KMS-11 (cell line): ENCODE results near the gene KRR1.

ENCODE experiments used
- H2AFZ ChIP-seq: fragments of 200-600 bp; sonication (generic); 2 replicates; pipeline ENCODE4 v1.6.1; 2016; ENCODE audit warnings: antibody characterized with exemption, mixed run types, low read depth
- H3K27ac ChIP-seq: fragments of 200-600 bp; sonication (generic); 2 replicates; pipeline ENCODE4 v1.6.1; 2016; ENCODE audit warnings: mild to moderate bottlenecking, mixed run types
- H3K27me3 ChIP-seq: fragments of 200-600 bp; sonication (generic); 2 replicates; pipeline ENCODE4 v1.6.1; 2017; ENCODE audit warnings: mild to moderate bottlenecking, low read depth, mixed run types, moderate library complexity; ENCODE audit not compliant: insufficient read depth
- H3K36me3 ChIP-seq: fragments of 200-600 bp; sonication (generic); 2 replicates; pipeline ENCODE4 v1.6.1; 2017; ENCODE audit warnings: mild to moderate bottlenecking, mixed run types; ENCODE audit not compliant: insufficient read depth
- H3K4me1 ChIP-seq: fragments of 200-600 bp; sonication (generic); 2 replicates; pipeline ENCODE4 v1.6.1; 2016; ENCODE audit warnings: mild to moderate bottlenecking, low read depth, mixed run types; ENCODE audit not compliant: poor library complexity, severe bottlenecking
- H3K4me2 ChIP-seq: fragments of 200-600 bp; sonication (generic); 2 replicates; pipeline ENCODE4 v1.7.0; 2016; ENCODE audit warnings: mild to moderate bottlenecking, mixed run types
- H3K4me3 ChIP-seq: fragments of 200-600 bp; sonication (generic); IDR thresholded peaks from 2 replicates; pipeline ENCODE4 v1.6.1; 2017; ENCODE audit warnings: low read depth, low read length, mixed read lengths; ENCODE audit not compliant: insufficient read depth
- H3K79me2 ChIP-seq: fragments of 200-600 bp; sonication (generic); 2 replicates; pipeline ENCODE4 v1.6.1; 2016; ENCODE audit warnings: low read depth, mixed run types; ENCODE audit not compliant: insufficient read depth
- H3K9ac ChIP-seq: fragments of 200-600 bp; sonication (generic); 2 replicates; pipeline ENCODE4 v1.6.1; 2016; ENCODE audit warnings: mild to moderate bottlenecking, mixed run types
- H4K20me1 ChIP-seq: fragments of 200-600 bp; sonication (generic); 2 replicates; pipeline ENCODE4 v1.6.1; 2016; ENCODE audit warnings: mild to moderate bottlenecking, mixed run types; ENCODE audit not compliant: insufficient read depth
- CTCF ChIP-seq: fragments of 200-600 bp; sonication (generic); conservative IDR thresholded peaks from 2 replicates; pipeline ENCODE4 v1.6.1; 2017; ENCODE audit warnings: low read depth, mild to moderate bottlenecking, antibody characterized with exemption, low read length, moderate library complexity, mixed read lengths

KRR1 gene

GRCh38 chr12:75554556-75554880, 43.1 kb upstream of the KRR1 start:
- no peak overlapping the region for H2AFZ ChIP-seq
- no peaks in the 10 kb centered on the region for H3K4me1 ChIP-seq
- H3K4me2 ChIP-seq, result no peak overlapping the region
- H4K20me1 ChIP-seq, result no peaks in the 10 kb centered on the region
- no peak overlapping the region for H3K4me3 ChIP-seq
- H3K27me3 ChIP-seq, result no peaks in the 10 kb centered on the region
- no peak overlapping the region for H3K9ac ChIP-seq
- no peak overlapping the region for H3K27ac ChIP-seq
- TF ChIP-seq CTCF, result no peak
- H3K79me2 ChIP-seq, result no peaks in the 10 kb centered on the region
- H3K36me3 ChIP-seq, result no peaks in the 10 kb centered on the region

- Histone ChIP-seq H3K4me1 (no peaks in the 10 kb centered on the region), H4K20me1 (no peaks in the 10 kb centered on the region), H3K9ac (no peak overlapping the region), H3K4me3 (no peak overlapping the region), H3K27me3 (no peaks in the 10 kb centered on the region), H3K36me3 (no peaks in the 10 kb centered on the region), H2AFZ (no peak overlapping the region), H3K4me2 (no peak overlapping the region), H3K27ac (no peak overlapping the region), H3K79me2 (no peaks in the 10 kb centered on the region)
- TF ChIP-seq CTCF, result no peak
Observed at GRCh38 chr12:75553836-75554555, 42.6 kb upstream of the KRR1 start.

GRCh38 chr12:75553398-75553797, 42.0 kb upstream of the KRR1 start:
- TF ChIP-seq CTCF, result no peak
- Histone ChIP-seq H3K4me2 (no peak overlapping the region), H4K20me1 (no peaks in the 10 kb centered on the region), H3K4me3 (no peak overlapping the region), H3K9ac (no peak overlapping the region), H3K27me3 (no peaks in the 10 kb centered on the region), H3K79me2 (no peaks in the 10 kb centered on the region), H2AFZ (no peak overlapping the region), H3K27ac (no peak overlapping the region), H3K4me1 (no peaks in the 10 kb centered on the region), H3K36me3 (no peaks in the 10 kb centered on the region)

GRCh38 chr12:75551477-75551876, 40.1 kb upstream of the KRR1 start:
- no peak overlapping the region for H3K4me3 ChIP-seq
- TF ChIP-seq CTCF, result no peak
- H3K4me1 ChIP-seq, result no peaks in the 10 kb centered on the region
- H3K9ac ChIP-seq, result no peak overlapping the region
- H3K79me2 ChIP-seq, result no peaks in the 10 kb centered on the region
- H3K27ac ChIP-seq, result no peak overlapping the region
- no peaks in the 10 kb centered on the region for H3K36me3 ChIP-seq
- H4K20me1 ChIP-seq, result no peaks in the 10 kb centered on the region
- no peak overlapping the region for H2AFZ ChIP-seq
- no peak overlapping the region for H3K4me2 ChIP-seq
- H3K27me3 ChIP-seq, result no peaks in the 10 kb centered on the region
